HepG2 (cell line): ENCODE data around the gene RAD23A. TPM values are rescaled to one million over a fixed set of nuclear protein-coding genes. Genes with fewer than 3 reads are reported as not detected.

ENCODE experiments used
- CENPT ChIP-seq: sonication (generic); formaldehyde crosslinking; IDR thresholded peaks from 2 replicates; pipeline ENCODE4 v1.8.0; 2022; ENCODE audit warnings: low read depth, mild to moderate bottlenecking, moderate library complexity, missing genetic modification reagents
- DDIT3 ChIP-seq: sonication (generic); formaldehyde crosslinking; IDR thresholded peaks from 2 replicates; pipeline ENCODE4 v1.4.0; 2020; ENCODE audit warnings: mild to moderate bottlenecking, missing genetic modification reagents
- HNRNPH1 ChIP-seq: fragments of 200-400 bp; formaldehyde crosslinking; optimal IDR thresholded peaks from 2 replicates; pipeline ENCODE3; 2017; ENCODE audit warnings: mild to moderate bottlenecking, low read depth, low read length
- HNRNPUL1 ChIP-seq: fragments of 200-400 bp; formaldehyde crosslinking; IDR thresholded peaks from 2 replicates; pipeline ENCODE4 v1.6.1; 2017; ENCODE audit warnings: low read depth, mild to moderate bottlenecking, low read length, moderate library complexity
- KAT2B ChIP-seq: fragments of 150-350 bp; IDR thresholded peaks from 2 replicates; pipeline ENCODE4 v1.6.1; 2014; ENCODE audit warnings: low read depth, low read length, borderline replicate concordance
- MAF1 ChIP-seq: sonication (generic); formaldehyde crosslinking; IDR thresholded peaks from 2 replicates; pipeline ENCODE4 v1.5.0; 2020; ENCODE audit warnings: missing genetic modification reagents, borderline replicate concordance
- MEF2D ChIP-seq: sonication (generic); formaldehyde crosslinking; IDR thresholded peaks from 2 replicates; pipeline ENCODE4 v1.5.1; 2020; ENCODE audit warnings: mild to moderate bottlenecking, missing genetic modification reagents
- NCOA5 ChIP-seq: sonication (generic); formaldehyde crosslinking; IDR thresholded peaks from 2 replicates; pipeline ENCODE4 v1.4.0; 2020; ENCODE audit warnings: missing genetic modification reagents
- NFIC ChIP-seq: IDR thresholded peaks from 2 replicates; pipeline ENCODE4 v1.6.1; 2012; ENCODE audit warnings: mild to moderate bottlenecking, low read length, inconsistent platforms
- SALL2 ChIP-seq: sonication (generic); formaldehyde crosslinking; IDR thresholded peaks from 2 replicates; pipeline ENCODE4 v1.8.1; 2023; ENCODE audit warnings: mild to moderate bottlenecking, missing genetic modification reagents, inconsistent platforms
- SNAPC2 ChIP-seq: sonication (generic); formaldehyde crosslinking; IDR thresholded peaks from 2 replicates; pipeline ENCODE4 v1.8.1; 2022; ENCODE audit warnings: mild to moderate bottlenecking, missing genetic modification reagents
- TOPORS ChIP-seq: sonication (generic); formaldehyde crosslinking; IDR thresholded peaks from 2 replicates; pipeline ENCODE4 v1.8.0; 2023; ENCODE audit warnings: mild to moderate bottlenecking, missing genetic modification reagents
- polyA plus RNA-seq, 8 experiments: library from polyadenylated mRNA; depleted of rRNA in 3 of 8; stranded (reverse) in 7 of 8; unstranded in 1 of 8; fragments of >200 nt; fragmentation: Illumina TruSeq in 4 of 8; extraction: Trizol in 4 of 8; gene quantifications; 2 replicates each; pipeline versions ENCODE4 v1.2.1 to v1.2.3, GENCODE V29; 2011 to 2016; ENCODE audit warnings: low read depth in 4 of 8, missing spikeins in 1 of 8, mixed read lengths in 1 of 8; ENCODE audit not compliant: insufficient read depth in 1 of 8
- total RNA-seq, 5 experiments: library from RNA; depleted of rRNA; stranded (reverse); fragments of >200 nt; fragmentation: Illumina TruSeq; extraction: Trizol; gene quantifications; 2 replicates each; pipeline ENCODE4 v1.2.3, GENCODE V29; 2016; ENCODE audit warnings: low read depth in 1 of 5
- TF ChIP-seq, protein P1 (sequence below): fragments of 450-650 bp; IDR thresholded peaks from 2 replicates; pipeline ENCODE4 v1.6.1; 2017; ENCODE audit warnings: mild to moderate bottlenecking
- TF ChIP-seq, protein P2 (sequence below): fragments of 450-650 bp; IDR thresholded peaks from 2 replicates; pipeline ENCODE4 v1.6.1; 2016
- TF ChIP-seq, protein P3 (sequence below): sonication (generic); formaldehyde crosslinking; conservative IDR thresholded peaks from 2 replicates; pipeline ENCODE4 v1.4.0; 2020; ENCODE audit warnings: missing genetic modification reagents
- TF ChIP-seq, protein P4 (sequence below): sonication (generic); formaldehyde crosslinking; IDR thresholded peaks from 2 replicates; pipeline ENCODE4 v1.4.0; 2020; ENCODE audit warnings: low read depth, mild to moderate bottlenecking, missing genetic modification reagents

RAD23A gene
- total and polyA plus RNA-seq, 2 of the 13 experiments (the other 11 are each of a cell fraction or from before 2014, with no cell fraction given), result 42.5 to 54.2 TPM

DNA sequence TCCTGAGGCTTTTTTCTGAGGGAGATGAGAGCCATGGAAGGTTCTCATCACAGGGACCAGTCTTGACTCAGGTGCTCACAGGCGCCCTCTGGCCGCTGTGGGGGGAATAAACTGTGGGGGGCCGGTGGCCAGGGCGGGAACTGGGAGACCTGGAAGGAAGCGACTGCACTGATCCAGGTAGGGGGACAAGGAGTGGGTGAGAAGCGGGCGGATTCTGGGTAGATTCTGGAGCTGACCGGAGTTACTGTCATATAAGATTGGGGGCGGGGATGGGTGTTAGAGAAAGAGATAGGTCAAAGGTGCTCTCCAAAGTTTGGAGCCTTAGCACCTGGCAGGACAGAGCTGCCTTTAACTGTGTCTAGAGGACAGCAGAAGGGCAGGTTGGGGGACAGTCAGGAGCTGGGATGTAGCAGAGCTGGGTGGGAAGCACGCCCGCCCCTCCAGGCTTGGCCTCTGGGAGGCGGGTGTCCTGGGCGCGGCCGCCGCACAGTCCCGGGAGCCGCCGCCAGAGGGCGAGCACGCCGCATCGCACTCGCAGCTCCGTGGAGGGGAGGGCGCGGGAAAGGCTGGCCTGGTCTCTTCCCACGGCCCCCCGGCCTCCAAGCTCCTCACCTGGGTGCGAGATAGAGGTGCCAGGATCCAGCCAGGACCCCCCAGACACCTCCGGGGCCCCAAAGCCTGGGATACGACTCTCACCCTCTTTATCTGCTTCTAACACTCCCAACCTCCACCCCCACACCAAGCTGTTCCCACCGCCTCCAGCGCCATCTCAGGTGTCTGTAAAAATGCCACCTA is 19.6 kb downstream of the RAD23A start (continued):
- TF ChIP-seq, protein P1, sequence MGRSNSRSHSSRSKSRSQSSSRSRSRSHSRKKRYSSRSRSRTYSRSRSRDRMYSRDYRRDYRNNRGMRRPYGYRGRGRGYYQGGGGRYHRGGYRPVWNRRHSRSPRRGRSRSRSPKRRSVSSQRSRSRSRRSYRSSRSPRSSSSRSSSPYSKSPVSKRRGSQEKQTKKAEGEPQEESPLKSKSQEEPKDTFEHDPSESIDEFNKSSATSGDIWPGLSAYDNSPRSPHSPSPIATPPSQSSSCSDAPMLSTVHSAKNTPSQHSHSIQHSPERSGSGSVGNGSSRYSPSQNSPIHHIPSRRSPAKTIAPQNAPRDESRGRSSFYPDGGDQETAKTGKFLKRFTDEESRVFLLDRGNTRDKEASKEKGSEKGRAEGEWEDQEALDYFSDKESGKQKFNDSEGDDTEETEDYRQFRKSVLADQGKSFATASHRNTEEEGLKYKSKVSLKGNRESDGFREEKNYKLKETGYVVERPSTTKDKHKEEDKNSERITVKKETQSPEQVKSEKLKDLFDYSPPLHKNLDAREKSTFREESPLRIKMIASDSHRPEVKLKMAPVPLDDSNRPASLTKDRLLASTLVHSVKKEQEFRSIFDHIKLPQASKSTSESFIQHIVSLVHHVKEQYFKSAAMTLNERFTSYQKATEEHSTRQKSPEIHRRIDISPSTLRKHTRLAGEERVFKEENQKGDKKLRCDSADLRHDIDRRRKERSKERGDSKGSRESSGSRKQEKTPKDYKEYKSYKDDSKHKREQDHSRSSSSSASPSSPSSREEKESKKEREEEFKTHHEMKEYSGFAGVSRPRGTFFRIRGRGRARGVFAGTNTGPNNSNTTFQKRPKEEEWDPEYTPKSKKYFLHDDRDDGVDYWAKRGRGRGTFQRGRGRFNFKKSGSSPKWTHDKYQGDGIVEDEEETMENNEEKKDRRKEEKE, result no peak
- TF ChIP-seq, protein P2, sequence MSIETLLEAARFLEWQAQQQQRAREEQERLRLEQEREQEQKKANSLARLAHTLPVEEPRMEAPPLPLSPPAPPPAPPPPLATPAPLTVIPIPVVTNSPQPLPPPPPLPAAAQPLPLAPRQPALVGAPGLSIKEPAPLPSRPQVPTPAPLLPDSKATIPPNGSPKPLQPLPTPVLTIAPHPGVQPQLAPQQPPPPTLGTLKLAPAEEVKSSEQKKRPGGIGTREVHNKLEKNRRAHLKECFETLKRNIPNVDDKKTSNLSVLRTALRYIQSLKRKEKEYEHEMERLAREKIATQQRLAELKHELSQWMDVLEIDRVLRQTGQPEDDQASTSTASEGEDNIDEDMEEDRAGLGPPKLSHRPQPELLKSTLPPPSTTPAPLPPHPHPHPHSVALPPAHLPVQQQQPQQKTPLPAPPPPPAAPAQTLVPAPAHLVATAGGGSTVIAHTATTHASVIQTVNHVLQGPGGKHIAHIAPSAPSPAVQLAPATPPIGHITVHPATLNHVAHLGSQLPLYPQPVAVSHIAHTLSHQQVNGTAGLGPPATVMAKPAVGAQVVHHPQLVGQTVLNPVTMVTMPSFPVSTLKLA, result no peak
- no peak for TF ChIP-seq NFIC
- no peak for TF ChIP-seq SNAPC2 (CRISPR knock-in tag)
- no peak for TF ChIP-seq CENPT (CRISPR knock-in tag)
- TF ChIP-seq, protein P3, sequence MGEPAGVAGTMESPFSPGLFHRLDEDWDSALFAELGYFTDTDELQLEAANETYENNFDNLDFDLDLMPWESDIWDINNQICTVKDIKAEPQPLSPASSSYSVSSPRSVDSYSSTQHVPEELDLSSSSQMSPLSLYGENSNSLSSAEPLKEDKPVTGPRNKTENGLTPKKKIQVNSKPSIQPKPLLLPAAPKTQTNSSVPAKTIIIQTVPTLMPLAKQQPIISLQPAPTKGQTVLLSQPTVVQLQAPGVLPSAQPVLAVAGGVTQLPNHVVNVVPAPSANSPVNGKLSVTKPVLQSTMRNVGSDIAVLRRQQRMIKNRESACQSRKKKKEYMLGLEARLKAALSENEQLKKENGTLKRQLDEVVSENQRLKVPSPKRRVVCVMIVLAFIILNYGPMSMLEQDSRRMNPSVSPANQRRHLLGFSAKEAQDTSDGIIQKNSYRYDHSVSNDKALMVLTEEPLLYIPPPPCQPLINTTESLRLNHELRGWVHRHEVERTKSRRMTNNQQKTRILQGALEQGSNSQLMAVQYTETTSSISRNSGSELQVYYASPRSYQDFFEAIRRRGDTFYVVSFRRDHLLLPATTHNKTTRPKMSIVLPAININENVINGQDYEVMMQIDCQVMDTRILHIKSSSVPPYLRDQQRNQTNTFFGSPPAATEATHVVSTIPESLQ (CRISPR knock-in tag), result no peak
- no peak for TF ChIP-seq MAF1 (CRISPR knock-in tag)
- no peak for TF ChIP-seq DDIT3
- TF ChIP-seq HNRNPUL1, result no peak
- TF ChIP-seq HNRNPH1, result no peak
- no peak for TF ChIP-seq NCOA5 (CRISPR knock-in tag)
- TF ChIP-seq TOPORS, result no peak
- TF ChIP-seq, protein P4, sequence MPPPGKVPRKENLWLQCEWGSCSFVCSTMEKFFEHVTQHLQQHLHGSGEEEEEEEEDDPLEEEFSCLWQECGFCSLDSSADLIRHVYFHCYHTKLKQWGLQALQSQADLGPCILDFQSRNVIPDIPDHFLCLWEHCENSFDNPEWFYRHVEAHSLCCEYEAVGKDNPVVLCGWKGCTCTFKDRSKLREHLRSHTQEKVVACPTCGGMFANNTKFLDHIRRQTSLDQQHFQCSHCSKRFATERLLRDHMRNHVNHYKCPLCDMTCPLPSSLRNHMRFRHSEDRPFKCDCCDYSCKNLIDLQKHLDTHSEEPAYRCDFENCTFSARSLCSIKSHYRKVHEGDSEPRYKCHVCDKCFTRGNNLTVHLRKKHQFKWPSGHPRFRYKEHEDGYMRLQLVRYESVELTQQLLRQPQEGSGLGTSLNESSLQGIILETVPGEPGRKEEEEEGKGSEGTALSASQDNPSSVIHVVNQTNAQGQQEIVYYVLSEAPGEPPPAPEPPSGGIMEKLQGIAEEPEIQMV, result no peak
- TF ChIP-seq SALL2, result peak; percentile 75; the same call in 1 of the 2 replicates
- TF ChIP-seq KAT2B, result no peak
- no peak for TF ChIP-seq MEF2D
